GF-D8 (cell line): ENCODE results near the gene RHBDL3.
"Not testable (repeated sequence)": the region's sequence is repeated elsewhere in the genome, so short reads cannot be mapped to it uniquely, and the experiment has no call there.

Experiments used
- DNase-seq: peaks from one replicate; lab custom pipeline; 2025; lab: John Stamatoyannopoulos, UW

The RHBDL3 gene

DNA sequence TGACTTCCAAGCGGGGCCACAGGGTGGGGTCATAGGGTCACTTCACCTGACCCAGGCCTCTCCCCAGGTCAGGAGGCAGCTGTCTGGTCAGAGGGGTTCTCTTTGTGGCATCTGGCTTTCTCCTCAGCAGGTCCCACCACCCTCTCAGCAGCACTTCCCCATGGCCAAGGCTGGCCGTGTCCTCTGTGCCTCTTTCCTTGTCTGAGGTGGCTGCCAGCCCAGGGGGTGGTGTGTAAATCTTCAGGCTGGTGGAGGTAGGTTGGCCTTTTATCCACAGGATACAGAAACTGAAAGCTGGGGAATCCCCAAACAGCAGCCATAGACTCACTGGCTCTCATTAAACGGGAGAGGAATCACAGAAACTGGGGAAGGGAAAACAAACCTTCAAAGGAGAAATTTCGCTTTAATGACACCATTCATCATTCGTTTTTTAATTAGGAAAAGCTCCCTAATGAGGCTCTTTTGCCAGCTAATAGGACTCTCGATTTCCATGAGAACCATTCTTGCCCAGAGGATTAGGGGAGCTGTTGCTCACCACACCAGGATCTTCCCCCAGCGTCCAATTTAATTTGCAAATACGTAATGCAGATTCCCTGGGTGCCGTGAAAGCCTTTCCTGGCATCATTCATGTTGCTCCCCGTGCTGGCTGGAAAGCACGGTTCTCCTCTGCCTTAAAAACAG is 58.3 kb downstream of the RHBDL3 start:
- DNase-seq: no peak

DNA sequence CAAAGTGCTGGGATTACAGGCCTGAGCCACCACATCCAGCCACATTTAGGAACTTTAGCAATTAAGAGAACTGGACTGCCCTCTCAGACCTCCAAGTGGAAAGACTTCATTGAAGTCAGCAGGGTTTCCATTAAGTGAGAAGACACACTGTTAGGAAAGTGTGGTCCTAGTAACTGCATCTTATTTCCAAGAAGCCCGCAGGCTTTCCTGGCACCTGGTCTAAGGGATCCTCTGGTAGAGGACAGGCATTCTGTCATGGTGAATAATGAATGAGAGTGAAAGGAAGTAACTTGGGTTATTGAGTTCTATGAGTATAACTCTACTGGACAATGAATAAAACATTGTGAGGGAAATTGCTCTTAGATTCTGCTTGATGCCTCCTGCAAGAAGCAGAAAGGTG is 62.3 kb downstream of the RHBDL3 start:
- no peak for DNase-seq

DNA sequence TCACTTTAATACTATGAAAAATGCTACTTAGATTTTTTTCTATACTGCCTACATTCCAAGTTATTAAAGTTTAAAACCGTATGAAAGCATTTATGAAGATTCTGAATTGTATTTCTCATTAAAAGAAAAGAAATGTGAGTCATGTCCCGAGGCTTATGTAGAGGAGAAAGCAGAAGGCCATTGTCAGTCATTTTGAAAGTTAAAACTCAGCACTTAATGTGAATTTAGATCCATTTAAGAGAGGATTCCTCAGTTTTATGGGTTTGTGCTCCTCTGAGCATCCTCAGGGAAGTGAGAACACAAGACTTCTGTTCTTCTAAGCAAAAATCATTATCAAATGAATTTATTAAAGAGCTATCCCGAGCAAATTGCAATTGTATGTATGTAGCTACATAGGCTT is 64.5 kb downstream of the RHBDL3 start:
- no peak for DNase-seq

DNA sequence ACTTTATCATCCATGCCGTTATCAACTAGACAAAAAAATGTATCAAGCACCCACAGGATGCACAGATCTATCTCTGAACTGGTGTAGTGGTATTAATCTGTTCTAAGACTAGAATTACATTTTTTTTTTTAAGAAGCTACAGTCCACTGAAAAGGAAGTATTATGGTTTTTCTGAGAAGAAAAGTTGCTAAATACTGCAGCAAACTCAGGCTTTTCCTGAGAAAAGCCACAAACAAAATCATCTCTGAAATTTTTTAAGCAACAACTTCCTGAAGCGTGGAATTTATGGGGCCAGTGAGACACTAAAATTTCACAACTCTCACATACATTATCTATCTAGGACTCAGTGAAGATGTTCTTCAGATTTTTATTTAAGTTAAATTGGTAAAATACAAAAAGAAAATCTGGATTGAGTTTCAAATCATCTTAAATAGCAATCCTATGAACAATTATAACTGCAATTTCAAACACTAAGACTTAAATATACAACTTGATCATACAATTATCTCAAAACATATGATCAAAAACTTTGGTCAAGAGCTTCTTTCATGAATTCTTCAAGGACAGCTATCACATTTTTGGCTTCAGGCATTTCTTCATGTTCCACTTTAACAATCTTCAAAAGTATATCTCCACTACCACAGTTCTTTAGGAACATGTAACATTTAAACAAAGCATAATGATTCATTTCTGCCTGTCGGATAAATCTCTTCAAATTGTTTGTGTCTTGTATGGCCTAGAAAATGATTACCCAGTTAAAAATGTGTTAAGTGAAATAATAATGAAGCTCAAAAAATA is 65.8 kb downstream of the RHBDL3 start:
- DNase-seq: peak; percentile 87

DNA sequence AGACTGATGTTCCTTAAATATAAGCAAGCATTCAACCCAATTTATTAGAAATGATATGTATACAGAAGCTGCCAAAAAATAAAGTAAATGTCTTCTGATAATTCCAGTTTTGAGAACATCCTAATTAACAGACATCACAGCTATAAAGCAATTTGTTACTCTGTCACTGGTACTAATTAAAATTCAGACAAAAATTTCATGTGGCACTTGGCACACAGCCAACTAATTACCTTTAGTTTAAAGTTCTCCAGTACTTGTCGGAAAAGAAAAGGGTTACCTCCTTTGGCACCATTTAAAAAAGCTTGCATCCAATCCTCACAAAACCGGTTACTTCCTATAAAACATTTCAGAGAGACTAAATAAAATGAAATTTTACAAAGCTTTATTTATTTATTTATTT is 67.6 kb downstream of the RHBDL3 start:
- no peak for DNase-seq

DNA sequence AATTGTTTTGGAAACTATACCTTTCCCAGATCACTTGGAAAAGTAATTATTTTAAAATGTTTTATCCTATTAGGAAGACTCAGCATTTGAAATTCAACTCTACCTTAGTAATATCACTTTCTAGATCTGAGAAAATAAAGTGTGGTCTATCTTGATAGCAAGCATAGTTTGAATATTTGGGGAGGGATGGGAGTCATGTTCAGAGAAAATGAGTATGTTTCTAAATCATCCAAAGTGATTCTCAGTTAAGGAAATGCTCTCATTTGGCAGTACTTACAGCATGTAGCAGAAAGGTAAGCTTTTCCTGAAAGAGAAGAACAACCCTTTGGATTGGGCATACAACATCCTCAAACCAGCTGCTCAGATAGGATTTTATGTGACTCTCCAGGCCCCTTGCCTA is 69.4 kb downstream of the RHBDL3 start:
- no peak for DNase-seq

DNA sequence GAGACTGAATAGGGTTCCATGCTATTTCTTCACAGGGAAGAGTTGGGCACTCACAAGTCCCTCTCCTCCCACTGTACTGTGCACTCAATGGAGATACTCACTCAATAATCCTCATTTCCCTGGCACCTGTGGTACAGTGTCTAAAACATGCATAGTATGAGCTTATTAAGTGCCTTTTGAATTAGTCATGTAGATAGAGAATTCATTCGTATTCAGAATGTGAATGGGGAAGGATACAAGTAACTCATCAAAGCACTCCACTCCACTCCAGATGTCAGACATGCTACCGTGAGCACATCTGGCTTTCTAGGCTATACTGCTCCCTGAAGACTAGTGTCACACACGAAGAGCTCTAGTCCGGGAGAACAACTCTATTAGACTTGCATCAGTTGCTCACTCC is 70.1 kb downstream of the RHBDL3 start:
- DNase-seq: no peak

DNA sequence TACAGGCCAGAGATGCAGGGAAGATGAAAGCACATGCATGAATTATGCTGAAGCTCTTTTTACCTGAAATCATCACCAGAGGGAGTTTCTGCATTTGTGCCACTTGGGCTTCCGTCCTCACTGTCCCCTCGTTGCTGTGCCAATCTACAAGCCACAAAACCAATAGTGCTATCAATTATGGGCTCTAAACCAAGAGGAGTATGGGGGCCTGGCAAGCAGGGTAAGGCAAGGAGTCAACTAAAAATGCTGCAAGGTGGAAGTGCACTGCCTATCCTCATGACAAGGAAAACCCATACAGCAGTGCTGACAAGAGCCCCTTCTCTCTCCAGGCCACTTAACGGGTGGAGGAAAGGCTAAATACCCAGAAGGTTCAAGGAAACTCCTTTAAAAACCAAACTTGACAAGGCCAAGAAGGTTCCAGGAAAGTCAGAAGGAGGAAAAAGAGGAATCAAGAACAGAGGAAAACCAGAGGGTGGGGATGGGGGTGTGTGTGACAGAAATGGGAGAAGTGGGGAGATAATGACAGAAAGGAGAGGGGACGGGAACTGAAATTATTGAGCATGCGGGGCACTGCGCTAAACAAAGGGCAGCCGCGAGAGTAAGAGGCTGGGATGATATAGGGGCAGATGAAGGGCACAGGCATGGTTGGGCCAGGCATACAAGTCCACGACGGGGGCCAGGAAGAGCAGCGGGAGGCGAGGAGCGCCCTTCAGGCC is 75.7 kb downstream of the RHBDL3 start:
- no peak for DNase-seq

DNA sequence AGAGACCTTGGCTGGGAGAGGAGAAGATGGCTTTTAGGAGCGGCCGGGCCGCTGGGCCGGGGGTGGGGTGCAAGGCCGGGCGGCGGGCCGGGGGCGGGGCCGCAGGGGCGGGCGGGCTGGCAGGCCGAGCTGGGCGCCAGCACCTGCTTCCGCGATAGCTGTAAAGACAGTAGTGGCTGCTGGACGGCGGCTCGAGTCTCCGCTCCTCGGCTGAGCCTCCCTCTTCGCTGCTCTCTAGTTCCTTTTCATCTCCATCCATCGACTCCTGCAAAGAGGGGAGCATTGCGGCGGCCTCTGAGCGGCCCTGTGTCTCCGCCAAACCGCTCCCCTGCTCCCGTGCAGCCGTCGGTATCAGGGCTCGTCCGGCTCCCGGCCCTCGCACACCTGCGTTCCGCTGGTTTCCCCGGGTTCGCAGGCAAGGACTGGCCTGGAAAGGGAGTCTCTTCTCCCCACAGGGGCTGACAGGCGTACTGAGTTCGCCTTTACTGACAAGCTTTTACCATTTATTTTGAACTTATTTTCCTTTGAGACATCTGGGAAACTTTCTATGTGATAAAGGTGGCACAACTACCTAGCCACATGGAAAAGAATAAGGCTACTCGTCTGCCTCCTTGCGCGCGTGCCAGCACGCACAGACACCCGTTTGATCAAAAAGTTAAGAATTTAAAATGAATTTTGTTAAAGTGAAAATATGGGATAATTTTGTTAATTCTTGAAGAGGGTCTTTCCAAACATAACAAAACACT is 76.4 kb downstream of the RHBDL3 start, which contains the start of gene C17orf75:
Gene C17orf75 (minus strand): TSS at position 317 of the 746 bp plus-strand sequence. CDS start 34 bp downstream, at position 283.
- peak; percentile 40 for DNase-seq

DNA sequence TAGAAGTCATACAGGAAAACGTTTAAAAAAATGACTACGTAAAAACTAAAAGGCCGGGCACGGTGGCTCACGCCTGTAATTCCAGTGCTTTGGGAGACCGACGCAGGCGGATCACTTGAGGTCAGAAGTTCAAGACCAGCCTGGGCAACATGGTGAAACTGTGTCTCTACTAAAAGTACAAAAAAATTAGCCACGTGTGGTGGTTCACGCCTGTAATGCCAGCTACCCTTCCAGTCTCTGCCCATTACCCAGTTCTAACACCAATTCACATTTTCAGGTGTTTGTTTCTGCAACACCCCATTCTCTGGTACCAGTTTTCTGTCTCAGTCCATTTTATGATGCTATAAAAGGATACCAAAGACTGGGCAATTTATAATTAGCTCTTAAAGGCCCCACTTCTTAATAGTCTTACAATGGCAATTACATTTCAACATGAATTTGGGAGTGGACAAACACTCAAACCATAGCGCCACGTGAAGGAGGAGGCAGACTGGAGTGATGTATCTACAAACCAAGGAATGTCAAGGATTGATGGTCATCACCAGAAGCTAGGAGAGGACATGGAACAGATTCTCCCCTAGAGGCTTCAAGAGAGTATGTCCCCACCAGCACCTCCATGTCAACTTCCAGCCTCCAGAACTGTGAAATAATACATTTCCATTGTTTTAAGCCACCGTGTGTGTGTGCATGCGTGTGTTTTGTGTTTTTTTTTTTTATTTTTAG is 77.1 kb downstream of the RHBDL3 start:
- no peak for DNase-seq

DNA sequence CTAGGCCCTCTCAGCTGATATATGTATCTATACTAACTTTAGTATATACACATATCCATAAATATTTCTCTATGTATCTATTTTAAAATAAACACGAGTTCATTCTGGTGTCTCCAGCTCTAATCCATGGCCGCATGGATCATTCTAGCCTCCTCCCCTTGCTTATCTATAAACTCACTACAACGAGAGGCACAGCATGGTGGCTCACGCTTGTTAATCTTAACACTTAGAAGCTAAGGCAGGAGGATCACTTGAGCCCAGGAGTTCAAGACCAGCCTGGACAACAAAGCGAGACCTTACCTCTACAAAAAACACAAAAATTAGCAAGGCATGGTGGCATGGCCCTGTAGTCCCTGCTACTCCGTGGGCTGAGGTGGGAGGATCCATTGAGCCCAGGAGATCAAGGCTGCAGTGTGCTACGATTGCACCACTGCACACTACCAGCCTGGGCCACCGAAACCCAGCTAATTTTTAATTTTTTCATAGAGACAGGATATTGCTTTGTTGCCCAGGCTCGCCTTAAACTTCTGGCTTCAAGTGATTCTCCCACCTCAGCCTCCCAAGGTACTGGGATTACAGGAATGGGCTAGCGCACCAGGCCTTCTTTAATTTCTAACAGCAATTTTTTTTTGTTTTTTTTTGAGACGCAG is 80.4 kb downstream of the RHBDL3 start:
- no peak for DNase-seq

DNA sequence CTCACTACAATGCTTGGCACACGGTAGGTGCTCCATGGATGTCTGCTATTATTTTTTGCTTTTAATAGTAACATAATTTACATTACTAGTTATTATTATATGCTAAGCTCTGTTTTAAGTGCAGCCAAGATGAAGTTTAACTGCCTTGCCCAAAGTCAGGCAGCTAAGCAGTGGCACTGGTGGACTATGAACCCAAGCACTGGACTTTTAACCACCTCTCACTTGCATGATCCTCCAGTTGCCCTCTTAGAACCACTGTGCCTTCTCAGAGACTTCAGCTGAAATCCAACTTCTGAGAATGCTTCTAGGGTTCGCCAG is 82.8 kb downstream of the RHBDL3 start:
- DNase-seq: no peak

DNA sequence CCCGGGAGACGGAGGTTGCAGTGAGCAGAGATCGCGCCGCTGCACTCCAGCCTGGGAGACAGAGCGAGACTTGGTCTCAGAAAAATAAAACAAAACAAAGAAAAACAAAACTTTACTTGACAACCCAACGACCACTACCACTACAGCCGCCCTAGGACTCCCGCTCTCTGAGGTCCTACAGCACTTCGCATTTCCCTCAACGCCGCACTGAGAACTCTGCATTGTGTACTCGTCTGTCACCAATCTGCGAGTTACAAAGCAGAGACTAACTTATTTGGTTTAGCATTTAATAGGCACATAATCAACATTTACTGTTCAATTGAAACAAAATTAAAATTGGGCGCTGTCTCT is 83.8 kb downstream of the RHBDL3 start:
- no peak for DNase-seq

DNA sequence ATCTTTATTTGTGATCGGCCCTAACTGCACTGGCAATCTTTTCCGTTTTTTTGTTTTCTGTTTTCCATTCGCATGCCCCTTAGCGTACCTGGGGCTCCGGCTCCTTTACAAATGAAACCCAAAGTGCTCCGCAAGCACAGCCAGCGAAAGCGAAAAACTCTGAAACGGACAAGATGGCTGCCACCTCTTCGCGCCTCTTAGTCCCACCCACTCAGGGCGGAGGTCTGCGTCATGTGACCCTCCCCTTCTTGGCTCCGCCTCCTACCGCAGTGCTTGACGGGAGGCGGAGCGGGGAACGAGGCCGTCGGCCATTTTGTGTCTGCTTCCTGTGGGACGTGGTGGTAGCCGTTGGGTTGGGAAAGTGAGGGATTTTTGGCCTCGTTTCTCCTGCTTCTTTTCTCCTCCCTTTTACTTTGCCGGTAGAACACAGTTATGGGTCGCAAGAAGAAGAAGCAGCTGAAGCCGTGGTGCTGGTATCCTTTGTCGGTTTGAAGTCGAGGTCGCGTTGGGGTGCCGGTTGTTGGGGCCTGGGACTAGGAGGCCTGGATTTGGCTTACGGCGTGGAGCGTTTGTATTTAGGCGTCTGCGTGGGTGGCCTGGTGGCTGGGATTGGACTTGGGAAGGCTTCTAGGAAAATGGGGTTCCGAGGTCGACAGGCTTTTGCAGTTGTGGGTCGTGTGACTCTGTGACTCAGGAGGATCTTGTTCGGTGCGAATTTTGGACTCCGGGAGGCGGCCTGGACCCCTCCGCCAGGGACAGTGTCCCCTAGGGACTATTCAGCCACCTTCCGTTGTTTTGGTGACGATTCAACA is 84.4 kb downstream of the RHBDL3 start, which contains the start of gene ZNF207:
Gene ZNF207 (plus strand): TSS at position 304 of the 812 bp plus-strand sequence. CDS start 129 bp downstream, at position 433.
- peak; percentile 67 for DNase-seq

DNA sequence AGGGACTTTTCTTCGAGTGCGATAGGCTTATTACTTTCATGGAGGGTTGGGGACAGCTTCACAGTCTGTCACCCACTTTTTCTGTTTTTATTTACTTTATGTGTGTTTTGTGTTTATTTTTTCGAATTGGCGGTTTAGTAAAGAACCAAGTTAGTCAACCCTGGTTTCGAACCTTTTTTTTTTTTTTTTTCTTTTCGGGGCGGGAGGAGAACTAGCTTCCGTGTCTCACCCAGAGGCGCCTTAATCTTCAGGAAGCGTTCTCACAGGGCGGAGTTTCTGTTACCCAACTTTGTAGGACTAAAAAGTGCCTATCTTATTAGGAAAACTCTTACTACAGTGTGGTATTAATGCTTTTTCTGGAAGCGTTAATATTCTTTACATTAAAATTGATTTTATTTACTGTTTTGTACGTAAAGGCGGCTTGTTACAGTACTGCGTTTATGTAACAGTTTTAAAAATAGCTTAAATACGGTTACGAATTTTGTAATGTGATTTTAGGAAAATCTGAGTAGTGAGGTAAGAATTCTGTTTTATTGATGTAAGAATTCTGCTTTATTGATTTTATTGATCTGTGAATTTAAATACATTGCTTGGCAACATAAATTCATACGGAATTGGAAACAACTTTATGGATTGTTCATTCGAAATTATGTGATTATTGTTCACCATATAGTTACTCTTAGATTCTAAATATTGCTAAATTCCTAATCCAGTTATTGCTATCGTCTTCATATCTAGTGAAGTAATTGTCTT is 85.2 kb downstream of the RHBDL3 start:
- DNase-seq: peak; percentile 15

DNA sequence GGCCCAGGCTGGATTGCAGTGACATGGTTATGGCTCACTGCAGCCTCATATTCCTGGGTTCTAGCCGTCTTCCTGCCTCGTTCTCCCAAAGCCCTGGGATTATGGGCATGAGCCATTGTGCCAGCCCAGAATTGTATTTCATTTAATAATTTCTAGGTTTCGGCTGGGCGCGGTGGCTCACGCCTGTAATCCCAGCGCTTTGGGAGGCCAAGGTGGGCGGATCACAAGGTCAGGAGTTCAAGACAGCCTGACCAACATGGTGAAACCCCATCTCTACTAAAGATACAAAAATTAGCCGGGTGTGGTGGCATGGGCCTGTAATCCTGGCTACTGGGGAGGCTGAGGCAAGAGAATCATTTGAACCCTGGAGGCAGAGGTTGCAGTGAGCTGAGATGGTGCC is 87.1 kb downstream of the RHBDL3 start:
- DNase-seq: not testable (repeated sequence)

DNA sequence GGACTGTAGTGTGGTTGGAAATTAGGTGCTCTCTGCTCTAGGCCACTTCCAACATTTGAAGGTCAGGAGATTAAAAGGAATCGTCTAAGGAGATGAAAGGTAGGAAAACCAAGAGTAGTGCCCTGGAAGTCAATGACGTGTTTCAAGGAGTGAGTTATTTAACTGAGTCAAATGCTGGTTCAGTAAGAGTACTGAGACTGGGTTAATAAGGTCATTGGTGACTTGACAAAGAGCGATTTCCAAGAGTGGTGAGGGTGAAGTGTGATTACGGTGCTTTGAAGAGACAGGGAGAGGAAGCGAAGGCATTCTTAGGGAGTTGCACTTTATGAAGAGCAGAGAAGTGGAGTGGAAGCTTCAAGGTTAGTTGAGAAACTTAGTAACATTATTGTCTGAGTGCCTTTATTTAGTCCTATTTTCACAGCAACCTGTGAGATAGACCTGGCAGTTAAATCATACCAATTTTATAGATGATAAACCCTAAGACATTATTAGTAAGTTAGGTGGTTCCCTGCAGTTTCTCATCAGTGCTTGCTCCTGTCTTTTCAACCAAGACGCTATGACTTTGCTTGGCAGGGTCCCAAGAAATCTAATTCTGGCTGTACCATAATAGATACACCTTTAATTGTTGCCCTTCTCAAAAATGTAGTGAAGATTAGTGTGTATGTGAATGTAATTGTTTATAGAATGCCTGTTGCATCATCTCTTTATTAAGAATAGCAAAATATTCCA is 90.2 kb downstream of the RHBDL3 start:
- no peak for DNase-seq

DNA sequence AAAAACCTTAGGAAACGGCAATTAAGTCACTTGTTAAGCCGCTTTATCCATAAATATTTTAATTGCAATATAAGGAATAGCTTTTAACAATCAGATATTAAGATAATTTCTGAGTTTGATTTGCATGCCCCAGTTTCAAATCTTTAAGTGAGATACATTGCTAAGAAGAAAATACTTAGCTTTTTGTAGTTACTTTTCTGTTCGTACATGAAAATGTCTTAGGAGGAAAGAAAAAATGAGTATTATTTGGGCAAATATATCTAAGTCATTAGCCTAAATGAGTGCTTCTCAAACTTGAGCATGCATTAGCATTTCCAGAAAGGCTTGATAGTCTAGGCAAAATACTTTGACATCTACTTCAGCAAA is 90.7 kb downstream of the RHBDL3 start:
- DNase-seq: no peak

DNA sequence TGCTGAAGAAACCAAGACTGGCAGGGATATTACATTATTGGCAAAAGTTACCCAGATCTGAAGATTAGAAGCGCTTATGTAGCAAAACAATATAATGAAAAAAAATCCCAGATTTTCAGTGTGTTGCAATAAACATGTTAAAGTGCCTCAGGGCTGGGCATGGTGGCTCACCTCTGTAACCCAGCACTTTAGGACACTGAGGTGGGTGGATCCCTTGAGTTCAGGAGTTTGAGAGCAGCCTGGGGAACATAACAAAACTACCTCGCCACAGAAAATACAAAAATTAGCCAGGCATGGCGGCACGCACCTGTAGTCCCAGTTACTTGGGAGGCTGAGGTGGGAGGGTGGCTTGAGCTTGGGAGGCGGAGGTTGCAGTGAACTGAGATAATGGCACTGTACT is 91.1 kb downstream of the RHBDL3 start:
- DNase-seq: no peak
